Transverse colon (tissue), 4 donors: ENCODE results near the gene DICER1. TPM values are rescaled to one million over a fixed set of nuclear protein-coding genes. Genes with fewer than 3 reads are reported as not detected.

Experiments
- DNase-seq: peaks from one replicate; pipeline ENCODE4 v3.0.0-alpha.2; 2019
- H3K27ac ChIP-seq, 4 donors: fragments of 200-600 bp; sonication (generic); 2 replicates each; pipeline ENCODE4 v1.5.1; 2016 to 2018; ENCODE audit warnings: inconsistent platforms in 4 of 4
- H3K27me3 ChIP-seq: fragments of 200-600 bp; sonication (generic); 2 replicates; pipeline ENCODE4 v1.5.1; 2017; ENCODE audit warnings: inconsistent platforms
- H3K36me3 ChIP-seq, 4 donors: fragments of 200-600 bp; sonication (generic); 2 replicates each; pipeline ENCODE4 v1.5.1; 2017 to 2019; ENCODE audit warnings: inconsistent platforms in 4 of 4
- H3K4me1 ChIP-seq, 4 donors: fragments of 200-600 bp; sonication (generic); 2 replicates each; pipeline ENCODE4 v1.5.1; 2017 to 2020; ENCODE audit warnings: inconsistent platforms in 4 of 4
- H3K4me3 ChIP-seq, 4 donors: fragments of 200-600 bp; sonication (generic); 1 replicate in 1 of 4; 2 replicates in 3 of 4; pipeline versions ENCODE4 v1.5.1 to v1.6.1; 2017 to 2019; ENCODE audit warnings: inconsistent platforms in 4 of 4
- H3K9me3 ChIP-seq, 2 donors: fragments of 200-600 bp; sonication (generic); 2 replicates each; pipeline ENCODE4 v1.5.1; 2017 to 2019; ENCODE audit warnings: inconsistent platforms in 2 of 2
- EP300 ChIP-seq: sonication (generic); formaldehyde crosslinking; IDR thresholded peaks from one replicate; pipeline ENCODE4 v1.6.1; 2017; ENCODE audit warnings: antibody characterized with exemption, low read depth
- POLR2A ChIP-seq: fragments of 450-650 bp; IDR thresholded peaks from one replicate; pipeline ENCODE4 v1.6.1; 2016; ENCODE audit warnings: antibody characterized with exemption, mild to moderate bottlenecking, moderate library complexity
- POLR2AphosphoS5 ChIP-seq, 3 donors: sonication (generic); formaldehyde crosslinking; IDR thresholded peaks; one replicate each; pipeline ENCODE4 v1.6.1; 2016; ENCODE audit warnings: antibody characterized with exemption in 3 of 3
- WGBS, 2 donors: methylation state at CpG; one replicate each; pipeline ENCODE4 v1.1.5; 2018; ENCODE audit warnings: low coverage in 1 of 2; 5-methylcytosine and 5-hydroxymethylcytosine counted together
- in situ Hi-C, 4 donors: fragments of 200-750 bp; cut with MboI; loops; one replicate each; pipeline versions ENCODE4 v1.15.0 to v1.15.1; 2017; ENCODE audit warnings: low sequenced_read_pairs in 3 of 4, low pct_ligation_motif_present in 1 of 4, low pct_unique_long_range_greater_than_20kb in 1 of 4
- intact Hi-C: fragments of 100-400 bp; cut with DNase I; formaldehyde crosslinking; loops from one replicate; pipeline ENCODE4 v1.15.1; 2023; ENCODE audit warnings: low total_unique reads
- total RNA-seq, 4 donors: library from RNA; depleted of rRNA; stranded (reverse); fragments of >200 nt; gene quantifications; one replicate each; pipeline ENCODE4 v1.1.0, GENCODE V29; 2016
- TF ChIP-seq, protein P1 (sequence below), 5 experiments: fragments of 200-600 bp in 3 of 5; fragments of 450-650 bp in 2 of 5; sonication (generic) in 3 of 5; IDR thresholded peaks; 1 replicate in 2 of 5; 2 replicates in 3 of 5; pipeline ENCODE4 v1.5.1; 2016 to 2017; ENCODE audit warnings: antibody characterized with exemption in 5 of 5, inconsistent platforms in 3 of 5, mild to moderate bottlenecking in 2 of 5, moderate library complexity in 1 of 5

The DICER1 gene
- total RNA-seq, 4 donors from 2014 or later = 45.6 to 102 (median 71.4) TPM

DNA sequence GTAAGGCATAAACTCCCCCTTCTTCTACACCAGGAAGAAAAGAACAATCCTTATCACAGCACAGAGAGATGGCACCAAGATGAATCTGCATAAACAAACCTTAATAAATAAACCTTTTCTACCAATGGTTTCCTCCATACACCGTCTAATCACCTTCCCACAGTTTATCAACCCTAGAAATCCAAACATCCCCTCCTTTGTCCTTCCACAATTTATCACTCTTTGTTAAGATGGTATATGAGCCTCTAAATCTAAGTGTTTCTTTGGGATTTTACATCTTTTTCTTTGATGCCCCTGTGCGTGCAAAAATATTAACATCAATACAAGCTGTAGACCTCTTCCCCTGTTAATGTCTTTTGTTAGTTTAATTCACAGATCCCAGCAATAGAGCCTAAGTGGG lies 12.5 kb downstream of the DICER1 start:
- H3K9me3 ChIP-seq = peaks cover 6% of the 10 kb centered on the region in 2 donors
- H3K27ac ChIP-seq = peak overlapping the region in 3 of 4 donors; percentile 45 to 76 (median 64)
- no peaks in the 10 kb centered on the region for H3K27me3 ChIP-seq
- peaks cover 16 to 92% (median 59%) of the 10 kb centered on the region in 4 donors for H3K4me1 ChIP-seq
- in situ Hi-C loops (loop anchor here in 1 of 4 donors (25.0 kb wide), 1 partner anchor 392 kb away; the partner anchor contains the start of gene GLRX5), intact Hi-C loops (no loop called here)
- 94 to 97% methylated on average over 2 of the region's 2 CpGs for WGBS, 2 donors
- no peaks in the 10 kb centered on the region for H3K36me3 ChIP-seq
- DNase-seq = no peak
- no peak overlapping the region for H3K4me3 ChIP-seq
- TF ChIP-seq POLR2A (no peak), EP300 (no peak)
- TF ChIP-seq, protein P1, sequence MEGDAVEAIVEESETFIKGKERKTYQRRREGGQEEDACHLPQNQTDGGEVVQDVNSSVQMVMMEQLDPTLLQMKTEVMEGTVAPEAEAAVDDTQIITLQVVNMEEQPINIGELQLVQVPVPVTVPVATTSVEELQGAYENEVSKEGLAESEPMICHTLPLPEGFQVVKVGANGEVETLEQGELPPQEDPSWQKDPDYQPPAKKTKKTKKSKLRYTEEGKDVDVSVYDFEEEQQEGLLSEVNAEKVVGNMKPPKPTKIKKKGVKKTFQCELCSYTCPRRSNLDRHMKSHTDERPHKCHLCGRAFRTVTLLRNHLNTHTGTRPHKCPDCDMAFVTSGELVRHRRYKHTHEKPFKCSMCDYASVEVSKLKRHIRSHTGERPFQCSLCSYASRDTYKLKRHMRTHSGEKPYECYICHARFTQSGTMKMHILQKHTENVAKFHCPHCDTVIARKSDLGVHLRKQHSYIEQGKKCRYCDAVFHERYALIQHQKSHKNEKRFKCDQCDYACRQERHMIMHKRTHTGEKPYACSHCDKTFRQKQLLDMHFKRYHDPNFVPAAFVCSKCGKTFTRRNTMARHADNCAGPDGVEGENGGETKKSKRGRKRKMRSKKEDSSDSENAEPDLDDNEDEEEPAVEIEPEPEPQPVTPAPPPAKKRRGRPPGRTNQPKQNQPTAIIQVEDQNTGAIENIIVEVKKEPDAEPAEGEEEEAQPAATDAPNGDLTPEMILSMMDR (IDR thresholded peaks at IDR 0.05) = no peak

- DNase-seq = no peak
- peaks cover 6% of the 10 kb centered on the region in 2 donors for H3K9me3 ChIP-seq
- no peaks in the 10 kb centered on the region for H3K36me3 ChIP-seq
- intact Hi-C loops (no loop called here), in situ Hi-C loops (loop anchor here in 1 of 4 donors (25.0 kb wide), 1 partner anchor 393 kb away; the partner anchor contains the start of gene GLRX5)
- H3K27ac ChIP-seq = peak overlapping the region; percentile 45 to 76 (median 55)
- WGBS, 2 donors = 69 to 76% methylated on average over 4 of the region's 4 CpGs
- H3K4me3 ChIP-seq = peak overlapping the region in 1 of 4 donors; percentile 15
- peaks cover 16 to 92% (median 62%) of the 10 kb centered on the region in 4 donors for H3K4me1 ChIP-seq
- no peak for TF ChIP-seq EP300
- H3K27me3 ChIP-seq = no peaks in the 10 kb centered on the region
Measured at GRCh38 chr14:95143808-95144620, 13.3 kb downstream of the DICER1 start.

GRCh38 chr14:95142208-95142607 lies 15.1 kb downstream of the DICER1 start:
- Histone ChIP-seq H3K27me3 (no peaks in the 10 kb centered on the region), H3K27ac (peak overlapping the region in 1 of 4 donors; percentile 13), H3K4me3 (no peak overlapping the region), H3K9me3 (peaks cover 6% of the 10 kb centered on the region in 2 donors), H3K4me1 (peaks cover 13 to 93% (median 69%) of the 10 kb centered on the region in 4 donors), H3K36me3 (no peaks in the 10 kb centered on the region)
- in situ Hi-C loops (loop anchor here in 1 of 4 donors (25.0 kb wide), 1 partner anchor 395 kb away; the partner anchor contains the start of gene GLRX5), intact Hi-C loops (no loop called here)
- WGBS, 2 donors = 92 to 95% methylated on average over 2 of the region's 2 CpGs
- DNase-seq = no peak
- TF ChIP-seq, protein P1 (IDR thresholded peaks at IDR 0.05) = no peak
- TF ChIP-seq EP300 (no peak), POLR2A (no peak), POLR2AphosphoS5 (IDR thresholded peaks at IDR 0.05) (no peak)

GRCh38 chr14:95141684-95142083 lies 15.6 kb downstream of the DICER1 start:
- no peak for DNase-seq
- Histone ChIP-seq H3K36me3 (no peaks in the 10 kb centered on the region), H3K27ac (peak overlapping the region in 1 of 4 donors; percentile 13), H3K4me3 (no peak overlapping the region), H3K4me1 (peaks cover 13 to 92% (median 69%) of the 10 kb centered on the region in 4 donors), H3K9me3 (peaks cover 6% of the 10 kb centered on the region in 2 donors), H3K27me3 (no peaks in the 10 kb centered on the region)
- TF ChIP-seq, protein P1 (IDR thresholded peaks at IDR 0.05) = no peak
- TF ChIP-seq POLR2A (no peak), POLR2AphosphoS5 (IDR thresholded peaks at IDR 0.05) (no peak), EP300 (no peak)
- intact Hi-C loops (no loop called here), in situ Hi-C loops (loop anchor here in 1 of 4 donors (25.0 kb wide), 1 partner anchor 396 kb away; the partner anchor contains the start of gene GLRX5)
- 25 to 40% methylated on average over 1 of the region's 1 CpG for WGBS, 2 donors
